Spinal cord (tissue), 10 donors: Measurements from ENCODE around the gene RNF5. TPM values are rescaled to one million over a fixed set of nuclear protein-coding genes. Genes with fewer than 3 reads are reported as not detected.
"Not testable (repeated sequence)": the region's sequence is repeated elsewhere in the genome, so short reads cannot be mapped to it uniquely, and the experiment has no call there.

Experiments
- DNase-seq, 6 donors: peaks; one replicate each; pipeline versions ENCODE4 v3.0.0 to v3.0.0-alpha.2; 2013 to 2015; ENCODE audit warnings: low spot score in 6 of 6, low read depth in 4 of 6
- H3K27ac ChIP-seq: one replicate; pipeline ENCODE4 v1.5.1; 2013; ENCODE audit warnings: low read depth, low read length, control low read depth
- H3K27me3 ChIP-seq: one replicate; pipeline ENCODE4 v1.6.1; 2013; ENCODE audit warnings: low read length; ENCODE audit not compliant: control insufficient read depth, insufficient read depth
- H3K36me3 ChIP-seq: one replicate; pipeline ENCODE4 v1.6.1; 2013; ENCODE audit warnings: low read length; ENCODE audit not compliant: control insufficient read depth, insufficient read depth
- H3K4me1 ChIP-seq: one replicate; pipeline ENCODE4 v1.6.1; 2013; ENCODE audit warnings: low read length; ENCODE audit not compliant: control insufficient read depth, insufficient read depth
- H3K4me3 ChIP-seq: one replicate; pipeline ENCODE4 v1.5.1; 2013; ENCODE audit warnings: low read depth, low read length, control low read depth
- H3K9me3 ChIP-seq: one replicate; pipeline ENCODE4 v1.6.1; 2013; ENCODE audit warnings: low read length; ENCODE audit not compliant: control insufficient read depth, insufficient read depth
- WGBS: methylation state at CpG from one replicate; pipeline ENCODE4 v1.1.5; 2013; ENCODE audit warnings: missing lambda C conversion rate; ENCODE audit not compliant: insufficient coverage; 5-methylcytosine and 5-hydroxymethylcytosine counted together
- polyA plus RNA-seq, 2 donors: library from polyadenylated mRNA; unstranded; fragments of 120-200 nt; gene quantifications; one replicate each; pipeline ENCODE4 v1.2.1, GENCODE V29; 2013; ENCODE audit not compliant: insufficient read length in 2 of 2
- total RNA-seq, 2 donors: library from RNA; depleted of rRNA in 1 of 2; stranded (reverse); fragments of 120-200 nt in 1 of 2; fragments of >200 nt in 1 of 2; gene quantifications; one replicate each; pipeline versions ENCODE4 v1.2.3 to v1.2.4, GENCODE V29; 2013 to 2014
- donor health status: healthy.

RNF5 gene
- total and polyA plus RNA-seq, 4 donors = 56.6 to 98.7 (median 83.2) TPM

- Histone ChIP-seq H3K27me3 (no peaks in the 10 kb centered on the region), H3K4me1 (peaks cover 12% of the 10 kb centered on the region), H3K4me3 (no peak overlapping the region), H3K27ac (no peak overlapping the region), H3K36me3 (no peaks in the 10 kb centered on the region), H3K9me3 (no peaks in the 10 kb centered on the region)
- peak in 2 of 6 donors; percentile 64 to 72 for DNase-seq
- 62% methylated on average over 8 of the region's 9 CpGs for WGBS
Measured at GRCh38 chr6:32203426-32204267, 25.4 kb downstream of the RNF5 start.

GRCh38 chr6:32204268-32204715 is 26.1 kb downstream of the RNF5 start:
- DNase-seq = no peak
- no peaks in the 10 kb centered on the region for H3K9me3 ChIP-seq
- no peaks in the 10 kb centered on the region for H3K36me3 ChIP-seq
- H3K4me3 ChIP-seq = no peak overlapping the region
- no peak overlapping the region for H3K27ac ChIP-seq
- no peaks in the 10 kb centered on the region for H3K27me3 ChIP-seq
- 94% methylated on average over 3 of the region's 3 CpGs for WGBS
- H3K4me1 ChIP-seq = peaks cover 12% of the 10 kb centered on the region

- H3K4me3 ChIP-seq = no peak overlapping the region
- peaks cover under 1% of the 10 kb centered on the region for H3K4me1 ChIP-seq
- no peaks in the 10 kb centered on the region for H3K36me3 ChIP-seq
- no peak overlapping the region for H3K27ac ChIP-seq
- no CpG with 5 or more reads among the region's 1 CpG for WGBS
- DNase-seq = no peak
- no peaks in the 10 kb centered on the region for H3K9me3 ChIP-seq
- no peaks in the 10 kb centered on the region for H3K27me3 ChIP-seq
Measured at GRCh38 chr6:32208996-32209395, 30.8 kb downstream of the RNF5 start.

GRCh38 chr6:32210191-32210601 is 32.0 kb downstream of the RNF5 start:
- H3K9me3 ChIP-seq = no peaks in the 10 kb centered on the region
- no peak overlapping the region for H3K4me3 ChIP-seq
- WGBS = 91% methylated on average over 5 of the region's 5 CpGs
- no peaks in the 10 kb centered on the region for H3K27me3 ChIP-seq
- H3K36me3 ChIP-seq = no peaks in the 10 kb centered on the region
- no peaks in the 10 kb centered on the region for H3K4me1 ChIP-seq
- no peak for DNase-seq
- no peak overlapping the region for H3K27ac ChIP-seq

- H3K27ac ChIP-seq = not testable (repeated sequence)
Measured at GRCh38 chr6:32211432-32211831, 33.2 kb downstream of the RNF5 start.

GRCh38 chr6:32212076-32212760 is 34.0 kb downstream of the RNF5 start:
- H3K36me3 ChIP-seq = no peaks in the 10 kb centered on the region
- 85% methylated on average over 10 of the region's 12 CpGs for WGBS

More at GRCh38 chr6:32211432-32211831, 33.2 kb downstream of the RNF5 start:
- WGBS = 57% methylated on average over 1 of the region's 4 CpGs
- DNase-seq, H3K4me3 ChIP-seq, H3K9me3 ChIP-seq, H3K4me1 ChIP-seq, H3K27me3 ChIP-seq, H3K36me3 ChIP-seq: not testable (repeated sequence)

GRCh38 chr6:32213649-32214048 is 35.4 kb downstream of the RNF5 start:
- Histone ChIP-seq H3K36me3 (no peaks in the 10 kb centered on the region), H3K27me3 (no peaks in the 10 kb centered on the region), H3K9me3 (no peaks in the 10 kb centered on the region), H3K4me3 (no peak overlapping the region), H3K4me1 (no peaks in the 10 kb centered on the region), H3K27ac (no peak overlapping the region)
- no peak for DNase-seq
- WGBS = 92% methylated on average over 2 of the region's 6 CpGs

More at GRCh38 chr6:32212076-32212760, 34.0 kb downstream of the RNF5 start:
- no peaks in the 10 kb centered on the region for H3K27me3 ChIP-seq
- H3K4me3 ChIP-seq = no peak overlapping the region
- no peak overlapping the region for H3K27ac ChIP-seq
- H3K9me3 ChIP-seq = no peaks in the 10 kb centered on the region
- no peak for DNase-seq
- H3K4me1 ChIP-seq = no peaks in the 10 kb centered on the region

- Histone ChIP-seq H3K27ac (no peak overlapping the region), H3K9me3 (no peaks in the 10 kb centered on the region), H3K27me3 (no peaks in the 10 kb centered on the region), H3K4me1 (no peaks in the 10 kb centered on the region), H3K4me3 (no peak overlapping the region), H3K36me3 (no peaks in the 10 kb centered on the region)
- DNase-seq = no peak
- WGBS = no CpG with 5 or more reads among the region's 3 CpGs
Measured at GRCh38 chr6:32214126-32214525, 35.9 kb downstream of the RNF5 start.

- no peaks in the 10 kb centered on the region for H3K36me3 ChIP-seq
- no peak overlapping the region for H3K27ac ChIP-seq
Measured at GRCh38 chr6:32215617-32216016, 37.4 kb downstream of the RNF5 start.

More at GRCh38 chr6:32215617-32216016, 37.4 kb downstream of the RNF5 start:
- Histone ChIP-seq H3K4me3 (no peak overlapping the region), H3K4me1 (no peaks in the 10 kb centered on the region), H3K9me3 (no peaks in the 10 kb centered on the region), H3K27me3 (no peaks in the 10 kb centered on the region)
- DNase-seq = no peak
- WGBS = no CpG with 5 or more reads among the region's 4 CpGs
